Measurements from ENCODE around the gene IL5.

DNA sequence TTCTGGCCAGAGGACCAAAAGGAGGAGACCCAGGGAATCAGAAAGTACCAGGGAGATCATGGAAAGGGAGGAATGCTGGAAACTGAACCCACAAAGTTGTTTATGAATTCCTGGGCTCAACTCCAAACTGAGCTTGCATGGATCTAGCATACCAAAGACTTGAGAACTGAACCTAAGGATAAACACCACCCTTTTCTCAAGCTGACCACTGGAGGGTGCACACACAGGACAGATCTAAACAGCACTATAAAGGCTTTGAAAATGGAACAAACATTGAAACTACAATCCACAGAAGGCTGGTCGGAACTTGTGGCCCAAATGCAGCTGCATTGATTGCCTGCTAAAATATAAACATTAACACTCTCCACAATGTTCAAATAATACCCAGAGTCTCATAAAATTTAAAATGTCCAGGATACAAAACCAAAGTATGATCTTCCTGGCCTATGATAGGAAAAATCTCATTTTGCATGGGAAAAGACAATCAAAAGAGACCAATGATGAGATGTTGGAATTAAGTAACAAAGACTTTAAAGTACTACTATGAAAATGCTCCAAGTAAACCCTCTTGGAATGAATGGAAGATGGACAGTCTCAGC lies 37.1 kb downstream of the IL5 start:
- TF ChIP-seq POLR2A (IDR thresholded peaks at IDR 0.05): no peak
- TF ChIP-seq, protein P1, sequence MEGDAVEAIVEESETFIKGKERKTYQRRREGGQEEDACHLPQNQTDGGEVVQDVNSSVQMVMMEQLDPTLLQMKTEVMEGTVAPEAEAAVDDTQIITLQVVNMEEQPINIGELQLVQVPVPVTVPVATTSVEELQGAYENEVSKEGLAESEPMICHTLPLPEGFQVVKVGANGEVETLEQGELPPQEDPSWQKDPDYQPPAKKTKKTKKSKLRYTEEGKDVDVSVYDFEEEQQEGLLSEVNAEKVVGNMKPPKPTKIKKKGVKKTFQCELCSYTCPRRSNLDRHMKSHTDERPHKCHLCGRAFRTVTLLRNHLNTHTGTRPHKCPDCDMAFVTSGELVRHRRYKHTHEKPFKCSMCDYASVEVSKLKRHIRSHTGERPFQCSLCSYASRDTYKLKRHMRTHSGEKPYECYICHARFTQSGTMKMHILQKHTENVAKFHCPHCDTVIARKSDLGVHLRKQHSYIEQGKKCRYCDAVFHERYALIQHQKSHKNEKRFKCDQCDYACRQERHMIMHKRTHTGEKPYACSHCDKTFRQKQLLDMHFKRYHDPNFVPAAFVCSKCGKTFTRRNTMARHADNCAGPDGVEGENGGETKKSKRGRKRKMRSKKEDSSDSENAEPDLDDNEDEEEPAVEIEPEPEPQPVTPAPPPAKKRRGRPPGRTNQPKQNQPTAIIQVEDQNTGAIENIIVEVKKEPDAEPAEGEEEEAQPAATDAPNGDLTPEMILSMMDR (IDR thresholded peaks at IDR 0.05): peak in 1 of 3 experiments; percentile 46
- TF ChIP-seq POLR2AphosphoS5 (IDR thresholded peaks at IDR 0.05; ENCODE audit: insufficient read depth in 1 of 2, low read depth in 1 of 2): no peak

Data from vagina (tissue), 2 donors.